H1 (cell line): ENCODE measurements around the gene APBA3. TPM values are rescaled to one million over a fixed set of nuclear protein-coding genes. Genes with fewer than 3 reads are reported as not detected.

ENCODE experiments used
- ATF2 ChIP-seq: IDR thresholded peaks from 2 replicates; pipeline ENCODE4 v1.6.1; 2012; ENCODE audit warnings: low read length, inconsistent platforms
- CREB1 ChIP-seq: IDR thresholded peaks from 2 replicates; pipeline ENCODE4 v1.6.1; 2012; ENCODE audit warnings: inconsistent platforms
- SAP30 ChIP-seq: fragments of 300-600 bp; sonication (generic); IDR thresholded peaks from 2 replicates; pipeline ENCODE4 v1.7.1; 2012; ENCODE audit warnings: low read length, moderate library complexity, mild to moderate bottlenecking, inconsistent platforms; ENCODE audit not compliant: insufficient read depth, insufficient replicate concordance
- polyA plus RNA-seq, 7 experiments: library from polyadenylated mRNA; depleted of rRNA in 3 of 7; stranded (reverse) in 5 of 7; unstranded in 2 of 7; fragments of >200 nt in 5 of 7; fragments of 200-250 nt in 2 of 7; gene quantifications; 1 replicate in 5 of 7; 2 replicates in 1 of 7; 4 replicates in 1 of 7; pipeline versions ENCODE4 v1.2.1 to v1.2.3, GENCODE V29; 2011 to 2013; ENCODE audit warnings: missing spikeins in 2 of 7, mixed read lengths in 2 of 7
- total RNA-seq: library from RNA; stranded (reverse); fragmentation: NEBNext Ultra II Directional; extraction: Animal tissue kit (Norgen Biotek cat#: 25700); gene quantifications from 2 replicates; pipeline ENCODE4 v1.2.1, GENCODE V29; 2021

The APBA3 gene
- total and polyA plus RNA-seq, 2 of the 8 experiments (the other 6 are each of a cell fraction or from before 2014, with no cell fraction given), result 21.4 to 36.9 TPM

- TF ChIP-seq ATF2 (no peak), CREB1 (no peak), SAP30 (no peak)
- TF ChIP-seq, all 59 proteins: peak for 0
These were observed 37.6 kb downstream of the APBA3 start (continued) for GRCh38 chr19:3723883-3724282.
